Hematopoietic multipotent progenitor cell treated with erythropoietin and hydrocortisone succinate and interleukin-3 and kit ligand, for 15 days (in vitro differentiated cells): ENCODE data around the gene USP5.

Experiments used
- DNase-seq: peaks from one replicate; pipeline ENCODE4 v3.0.0-alpha.2; 2015; ENCODE audit warnings: low spot score

Gene USP5

DNA sequence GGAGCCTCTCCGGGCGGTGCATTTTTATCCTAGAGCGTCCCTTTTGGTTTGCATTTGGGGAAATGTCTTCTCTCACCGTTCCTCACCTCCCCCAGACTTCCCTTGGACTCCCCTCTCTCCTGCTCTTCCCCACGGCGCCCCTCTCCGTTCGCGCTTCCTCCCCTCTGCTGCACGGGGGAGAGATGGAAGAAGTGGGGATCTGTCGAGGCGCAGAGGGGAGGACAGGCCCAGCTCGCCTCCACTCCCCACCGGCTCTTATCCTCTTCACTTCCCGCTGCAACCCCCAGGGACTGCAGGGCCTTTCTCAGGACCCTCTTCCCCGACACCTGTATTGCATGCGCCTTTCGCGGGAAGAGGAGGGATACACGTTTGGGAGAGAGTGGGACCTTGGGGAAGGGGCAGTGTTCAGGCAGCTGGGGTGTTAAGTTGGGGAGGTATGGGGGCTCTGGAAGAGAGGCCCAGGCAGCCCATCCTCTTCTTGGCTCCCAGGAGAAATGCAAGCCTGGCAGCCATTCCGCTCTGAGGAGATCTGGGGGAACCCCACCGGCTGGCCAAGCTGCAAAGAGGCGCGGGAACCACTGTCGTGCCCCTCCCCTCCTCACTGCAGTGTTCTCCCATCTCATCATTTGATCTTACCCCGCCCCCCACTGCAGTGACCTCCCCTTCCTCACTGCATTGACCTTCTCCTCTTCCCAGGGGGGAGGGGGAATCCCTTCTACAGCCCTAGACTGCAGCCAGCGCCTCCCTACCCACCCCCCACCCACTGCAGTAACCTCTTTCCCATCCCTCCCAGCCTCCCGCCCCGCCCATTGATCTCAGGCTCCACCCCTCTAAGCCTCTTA, 63.2 kb downstream of the USP5 start:
- DNase-seq = no peak

GRCh38 chr12:6915789-6916285, 63.9 kb downstream of the USP5 start:
- no peak for DNase-seq
